Measurements from ENCODE around the gene DLGAP4. TPM values are rescaled to one million over a fixed set of nuclear protein-coding genes. Genes with fewer than 3 reads are reported as not detected.

DLGAP4 gene
- total and polyA plus RNA-seq, 9 of the 15 experiments (the other 6 are each of a cell fraction or from before 2014, with no cell fraction given), result 0.31 to 34.1 (median 4.5) TPM

- Histone ChIP-seq H3K36me3 (ENCODE audit: control insufficient read depth, insufficient read depth, low read length) (no peaks in the 10 kb centered on the region), H3K79me2 (ENCODE audit: control insufficient read depth, insufficient read depth, low read length) (no peaks in the 10 kb centered on the region), H3K27ac (ENCODE audit: extremely low read depth, low read depth, low read length) (no peak overlapping the region), H3K9ac (ENCODE audit: insufficient read depth in 1 of 2, low read depth in 2 of 2, low read length in 2 of 2) (no peak overlapping the region), H3K4me2 (ENCODE audit: insufficient read depth, low read length) (no peak overlapping the region), H3K4me3 (no peak overlapping the region), H2AFZ (ENCODE audit: low read depth, low read length) (no peak overlapping the region), H3K9me1 (ENCODE audit: control insufficient read depth, insufficient read depth, low read length) (no peaks in the 10 kb centered on the region), H4K20me1 (replicated peaks; ENCODE audit: control insufficient read depth, insufficient read depth, low read length) (peaks cover 7% of the 10 kb centered on the region; the same call in 1 of the 2 replicates), H3K4me1 (replicated peaks in 1 of 2; ENCODE audit: control insufficient read depth in 2 of 2, insufficient read depth in 2 of 2, low read length in 2 of 2) (peaks cover 5 to 23% of the 10 kb centered on the region in 2 experiments; a peak in 3 of 5 replicates), H3K27me3 (ENCODE audit: control insufficient read depth in 2 of 2, insufficient read depth in 2 of 2, low read length in 2 of 2) (peaks cover 8 to 53% of the 10 kb centered on the region in 2 experiments; a peak in 3 of 5 replicates), H3K9me3 (replicated peaks; ENCODE audit: control insufficient read depth, insufficient read depth, low read depth, low read length) (no peaks in the 10 kb centered on the region)
- ATAC-seq, result no peak
- DNase-seq (ENCODE audit: extremely low read depth in 1 of 4, low spot score in 3 of 4), result no peak
- CTCF ChIA-PET (ENCODE audit: low intra/inter-chr PET ratio), result no interaction called here
- no peak for TF ChIP-seq YY1 (IDR thresholded peaks at IDR 0.05; ENCODE audit: borderline replicate concordance in 1 of 3, control insufficient read depth in 1 of 3, extremely low read depth in 1 of 3, insufficient read depth in 3 of 3, insufficient read length in 1 of 3, insufficient replicate concordance in 2 of 3, low read depth in 1 of 3, low read length in 2 of 3)
- TF ChIP-seq FOXK2 (conservative IDR thresholded peaks at IDR 0.05 in 1 of 2, IDR thresholded peaks at IDR 0.05 in 1 of 2; ENCODE audit: low read depth in 2 of 2), result no peak
- WGBS (ENCODE audit: insufficient coverage, low coverage, missing lambda C conversion rate), result 0% methylated on average over 2 of the region's 2 CpGs
- intact Hi-C loops (cut with micrococcal nuclease), result loop anchor here (10.0 kb wide), 1 partner anchor 110 kb away; the partner anchor contains the start of gene MYL9
- in situ Hi-C loops (cut with MboI), result loop anchor here (25.0 kb wide), 2 partner anchors 222 to 447 kb away; no protein-coding TSS in a partner anchor
- FAIRE-seq, result no peak
- BruUV-seq (replicated peaks), result no TSS peak
- POLR2A ChIA-PET, result no interaction called here
Observed at GRCh38 chr20:36434383-36434782, 128.2 kb downstream of the DLGAP4 start.

GRCh38 chr20:36435124-36435523, 129.0 kb downstream of the DLGAP4 start:
- Histone ChIP-seq H3K27ac (ENCODE audit: extremely low read depth, low read depth, low read length) (no peak overlapping the region), H4K20me1 (replicated peaks; ENCODE audit: control insufficient read depth, insufficient read depth, low read length) (peaks cover 11% of the 10 kb centered on the region), H3K4me1 (replicated peaks in 1 of 2; ENCODE audit: control insufficient read depth in 2 of 2, insufficient read depth in 2 of 2, low read length in 2 of 2) (peaks cover 5 to 27% of the 10 kb centered on the region in 2 experiments; a peak in 3 of 5 replicates), H3K79me2 (ENCODE audit: control insufficient read depth, insufficient read depth, low read length) (no peaks in the 10 kb centered on the region), H3K9ac (ENCODE audit: insufficient read depth in 1 of 2, low read depth in 2 of 2, low read length in 2 of 2) (0 out of 4 replicates have a peak overlapping the region, but pooled peaks of 1 of the 2 experiments have one; percentile 23), H2AFZ (ENCODE audit: low read depth, low read length) (peak overlapping the region; percentile 92; the same call in 1 of the 2 replicates), H3K4me2 (ENCODE audit: insufficient read depth, low read length) (no peak overlapping the region), H3K27me3 (ENCODE audit: control insufficient read depth in 2 of 2, insufficient read depth in 2 of 2, low read length in 2 of 2) (peaks cover 8 to 55% of the 10 kb centered on the region in 2 experiments; a peak in 3 of 5 replicates), H3K36me3 (ENCODE audit: control insufficient read depth, insufficient read depth, low read length) (no peaks in the 10 kb centered on the region), H3K9me3 (replicated peaks; ENCODE audit: control insufficient read depth, insufficient read depth, low read depth, low read length) (no peaks in the 10 kb centered on the region), H3K4me3 (no peak overlapping the region), H3K9me1 (ENCODE audit: control insufficient read depth, insufficient read depth, low read length) (no peaks in the 10 kb centered on the region)
- in situ Hi-C loops (cut with MboI), result loop anchor here (25.0 kb wide), 2 partner anchors 223 to 448 kb away; no protein-coding TSS in a partner anchor
- no TSS peak for BruUV-seq (replicated peaks)
- intact Hi-C loops (cut with micrococcal nuclease), result loop anchor here (5.0 to 10.0 kb wide), 2 partner anchors 110 to 438 kb away; partner anchors contain the start of gene MYL9
- WGBS (ENCODE audit: insufficient coverage, low coverage, missing lambda C conversion rate), result 52% methylated on average over 4 of the region's 7 CpGs
- no peak for FAIRE-seq
- ATAC-seq, result no peak
- no peak for DNase-seq (ENCODE audit: extremely low read depth in 1 of 4, low spot score in 3 of 4)
- POLR2A ChIA-PET, result no interaction called here
- CTCF ChIA-PET (ENCODE audit: low intra/inter-chr PET ratio), result no interaction called here
- no peak for TF ChIP-seq JUNB (CRISPR knock-in tag; conservative IDR thresholded peaks at IDR 0.05)
- TF ChIP-seq PHF21A (IDR thresholded peaks at IDR 0.05; ENCODE audit: borderline replicate concordance, low read depth), result no peak
- TF ChIP-seq CXXC5 (CRISPR knock-in tag; IDR thresholded peaks at IDR 0.05), result no peak
- no peak for TF ChIP-seq CBX3 (IDR thresholded peaks at IDR 0.05; ENCODE audit: borderline replicate concordance in 1 of 2, low read length in 2 of 2)
- TF ChIP-seq HOMEZ (CRISPR knock-in tag; IDR thresholded peaks at IDR 0.05), result no peak
- no peak for TF ChIP-seq NR0B1 (IDR thresholded peaks at IDR 0.05; ENCODE audit: partially characterized antibody)

Data from K562 (cell line).